Osteoblast (primary cell): ENCODE data around the gene PRR15L. TPM values are rescaled to one million over a fixed set of nuclear protein-coding genes. Genes with fewer than 3 reads are reported as not detected.

ENCODE experiments used
- DNase-seq: peaks from one replicate; pipeline ENCODE4 v3.0.0; 2011; ENCODE audit warnings: low spot score, mixed read lengths; ENCODE audit not compliant: insufficient read length; ENCODE audit errors: missing footprints
- H2AFZ ChIP-seq: 2 replicates; pipeline ENCODE4 v1.6.0; 2011; ENCODE audit warnings: mild to moderate bottlenecking, low read length
- H3K27ac ChIP-seq: 2 replicates; pipeline ENCODE4 v1.5.1; 2011; ENCODE audit warnings: mild to moderate bottlenecking, low read depth, low read length, moderate library complexity
- H3K27me3 ChIP-seq: 2 replicates; pipeline ENCODE4 v1.6.0; 2012; ENCODE audit warnings: mild to moderate bottlenecking, control low read depth, inconsistent platforms, low read length, moderate library complexity; ENCODE audit not compliant: insufficient read depth
- H3K36me3 ChIP-seq: 2 replicates; pipeline ENCODE4 v1.5.1; 2011; ENCODE audit warnings: mild to moderate bottlenecking, low read length, control low read depth, moderate library complexity; ENCODE audit not compliant: insufficient read depth
- H3K4me1 ChIP-seq: 2 replicates; pipeline ENCODE4 v1.5.1; 2011; ENCODE audit warnings: mild to moderate bottlenecking, low read length, control low read depth, moderate library complexity; ENCODE audit not compliant: insufficient read depth
- H3K4me2 ChIP-seq: 2 replicates; pipeline ENCODE4 v1.6.0; 2011; ENCODE audit warnings: mild to moderate bottlenecking, low read length; ENCODE audit not compliant: insufficient read depth
- H3K4me3 ChIP-seq: fragments of 200-600 bp; sonication (generic); 3 replicates; pipeline ENCODE4 v1.5.1; 2012; ENCODE audit warnings: mild to moderate bottlenecking, low read length, inconsistent platforms; ENCODE audit not compliant: insufficient read depth
- H3K79me2 ChIP-seq: 2 replicates; pipeline ENCODE4 v1.6.0; 2012; ENCODE audit warnings: mild to moderate bottlenecking, low read length, control low read depth, inconsistent platforms; ENCODE audit not compliant: insufficient read depth
- H3K9me3 ChIP-seq: 2 replicates; pipeline ENCODE4 v1.5.1; 2011; ENCODE audit warnings: low read depth, low read length, control low read depth
- H4K20me1 ChIP-seq: 2 replicates; pipeline ENCODE4 v1.6.0; 2012; ENCODE audit warnings: mild to moderate bottlenecking, low read length, control low read depth; ENCODE audit not compliant: insufficient read depth
- total RNA-seq: library from RNA; depleted of rRNA; stranded (reverse); fragments of >200 nt; gene quantifications from 2 replicates; pipeline ENCODE4 v1.2.3, GENCODE V29; 2012
- TF ChIP-seq, protein P1 (sequence below): IDR thresholded peaks from 2 replicates; pipeline ENCODE4 v1.5.1; 2011; ENCODE audit warnings: mild to moderate bottlenecking, low read depth, low read length, moderate library complexity; ENCODE audit errors: extremely low read depth

The PRR15L gene
- total RNA-seq, 1 donor, result not detected

DNA sequence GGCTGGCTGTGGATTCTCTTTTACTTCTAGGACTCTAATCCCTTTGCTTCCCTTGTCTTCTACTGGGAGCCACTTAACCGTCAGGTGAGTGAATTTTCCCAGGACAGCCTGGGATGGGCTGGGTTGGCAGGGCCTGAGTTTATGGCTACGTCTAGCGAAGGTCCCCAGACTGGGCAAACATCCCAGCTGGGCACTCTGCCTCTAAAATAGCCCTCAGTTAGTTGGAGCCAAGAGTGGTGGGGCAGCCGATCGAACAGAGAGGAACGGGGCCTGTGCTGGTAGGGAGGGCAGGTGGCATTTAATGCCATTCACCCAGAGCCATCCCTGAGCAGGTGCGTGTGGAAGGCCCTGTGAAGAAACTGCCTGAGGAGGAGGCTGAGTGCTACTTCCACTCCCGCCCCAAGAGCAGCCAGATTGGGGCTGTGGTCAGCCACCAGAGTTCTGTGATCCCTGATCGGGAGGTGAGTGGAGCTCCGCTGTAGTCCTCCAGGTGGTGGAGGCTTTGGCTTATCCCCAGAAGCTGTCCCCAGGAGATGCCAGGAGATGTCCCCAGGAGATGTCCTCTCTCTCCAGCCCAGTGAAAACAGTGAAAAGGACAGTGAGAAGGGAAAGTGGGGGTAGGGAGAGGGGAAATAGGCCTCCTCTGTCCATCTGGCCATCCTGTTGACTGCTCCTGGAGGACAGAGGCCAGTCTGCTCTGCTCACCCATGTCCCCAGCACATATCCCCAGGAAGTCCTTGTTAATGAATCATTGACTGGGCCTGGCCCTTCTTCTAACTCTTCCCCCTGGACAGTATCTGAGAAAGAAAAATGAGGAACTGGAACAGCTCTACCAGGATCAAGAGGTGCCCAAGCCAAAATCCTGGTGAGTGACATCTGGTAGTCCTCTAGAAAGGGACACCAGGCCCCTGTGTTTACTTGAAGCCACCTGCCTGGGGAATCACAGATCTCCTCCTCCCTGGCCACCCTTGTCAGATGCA is 11.9 kb downstream of the PRR15L start:
- no peak overlapping the region for H2AFZ ChIP-seq
- TF ChIP-seq, protein P1, sequence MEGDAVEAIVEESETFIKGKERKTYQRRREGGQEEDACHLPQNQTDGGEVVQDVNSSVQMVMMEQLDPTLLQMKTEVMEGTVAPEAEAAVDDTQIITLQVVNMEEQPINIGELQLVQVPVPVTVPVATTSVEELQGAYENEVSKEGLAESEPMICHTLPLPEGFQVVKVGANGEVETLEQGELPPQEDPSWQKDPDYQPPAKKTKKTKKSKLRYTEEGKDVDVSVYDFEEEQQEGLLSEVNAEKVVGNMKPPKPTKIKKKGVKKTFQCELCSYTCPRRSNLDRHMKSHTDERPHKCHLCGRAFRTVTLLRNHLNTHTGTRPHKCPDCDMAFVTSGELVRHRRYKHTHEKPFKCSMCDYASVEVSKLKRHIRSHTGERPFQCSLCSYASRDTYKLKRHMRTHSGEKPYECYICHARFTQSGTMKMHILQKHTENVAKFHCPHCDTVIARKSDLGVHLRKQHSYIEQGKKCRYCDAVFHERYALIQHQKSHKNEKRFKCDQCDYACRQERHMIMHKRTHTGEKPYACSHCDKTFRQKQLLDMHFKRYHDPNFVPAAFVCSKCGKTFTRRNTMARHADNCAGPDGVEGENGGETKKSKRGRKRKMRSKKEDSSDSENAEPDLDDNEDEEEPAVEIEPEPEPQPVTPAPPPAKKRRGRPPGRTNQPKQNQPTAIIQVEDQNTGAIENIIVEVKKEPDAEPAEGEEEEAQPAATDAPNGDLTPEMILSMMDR, result no peak
- no peaks in the 10 kb centered on the region for H3K27me3 ChIP-seq
- peaks cover 18% of the 10 kb centered on the region for H3K79me2 ChIP-seq
- peaks cover 55% of the 10 kb centered on the region for H3K4me1 ChIP-seq
- no peak for DNase-seq
- H3K27ac ChIP-seq, result peak overlapping the region; percentile 64
- H3K4me3 ChIP-seq, result no peak overlapping the region
- no peaks in the 10 kb centered on the region for H3K9me3 ChIP-seq
- H4K20me1 ChIP-seq, result no peaks in the 10 kb centered on the region
- peak overlapping the region; percentile 5 for H3K4me2 ChIP-seq
- peaks cover 20% of the 10 kb centered on the region for H3K36me3 ChIP-seq

DNA sequence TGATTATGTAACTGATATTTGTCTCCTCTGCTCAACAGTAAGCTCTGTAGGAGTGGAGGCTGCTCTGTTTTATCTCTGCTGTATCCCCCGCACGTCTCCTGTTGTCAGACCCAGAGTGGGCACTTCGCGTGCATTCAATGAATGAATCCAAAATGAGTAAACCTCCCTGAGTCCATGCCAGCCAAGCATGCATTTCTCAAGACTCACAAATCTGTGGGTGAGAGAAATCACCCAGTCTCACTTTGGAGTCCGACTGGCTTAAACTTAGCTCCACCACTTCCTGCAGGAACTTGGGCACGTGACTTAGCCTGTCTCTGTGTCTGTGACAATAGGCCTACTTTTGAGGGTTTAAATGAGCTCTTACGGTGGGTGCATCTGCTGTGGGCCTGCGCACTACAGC is 12.6 kb downstream of the PRR15L start:
- Histone ChIP-seq H3K79me2 (peaks cover 18% of the 10 kb centered on the region), H3K4me1 (peaks cover 56% of the 10 kb centered on the region), H3K9me3 (no peaks in the 10 kb centered on the region), H3K4me3 (no peak overlapping the region), H3K27ac (peak overlapping the region; percentile 64), H3K36me3 (peaks cover 14% of the 10 kb centered on the region), H3K27me3 (no peaks in the 10 kb centered on the region), H2AFZ (no peak overlapping the region), H3K4me2 (peak overlapping the region; percentile 5), H4K20me1 (no peaks in the 10 kb centered on the region)
- DNase-seq, result no peak
- TF ChIP-seq, protein P1, result no peak

DNA sequence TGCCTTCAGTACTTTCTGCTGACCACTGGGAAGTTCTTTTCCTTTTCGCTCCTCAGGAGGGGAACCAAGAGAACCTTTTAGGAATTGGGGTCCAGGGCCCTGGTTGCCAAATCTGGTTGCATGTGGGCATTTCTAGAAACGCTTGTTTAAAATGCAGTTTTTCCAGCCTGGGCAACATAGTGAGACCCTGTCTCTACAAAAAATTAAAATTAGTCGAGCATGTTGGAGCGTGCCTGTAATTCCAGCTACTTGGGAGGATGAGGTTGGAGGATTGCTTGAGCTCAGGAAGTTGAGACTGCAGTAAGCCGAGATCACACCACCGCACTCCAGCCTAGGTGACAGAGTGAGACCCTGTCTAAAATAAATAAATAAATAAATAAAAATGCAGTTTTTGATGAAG is 15.1 kb downstream of the PRR15L start:
- no peak for DNase-seq
- Histone ChIP-seq H3K27ac (no peak overlapping the region), H3K4me2 (peak overlapping the region; percentile 96), H3K4me3 (peak overlapping the region; percentile 92), H2AFZ (no peak overlapping the region), H4K20me1 (no peaks in the 10 kb centered on the region), H3K4me1 (peaks cover 40% of the 10 kb centered on the region), H3K36me3 (peaks cover 11% of the 10 kb centered on the region), H3K27me3 (no peaks in the 10 kb centered on the region), H3K9me3 (no peaks in the 10 kb centered on the region), H3K79me2 (peaks cover 18% of the 10 kb centered on the region)
- TF ChIP-seq, protein P1, result no peak

DNA sequence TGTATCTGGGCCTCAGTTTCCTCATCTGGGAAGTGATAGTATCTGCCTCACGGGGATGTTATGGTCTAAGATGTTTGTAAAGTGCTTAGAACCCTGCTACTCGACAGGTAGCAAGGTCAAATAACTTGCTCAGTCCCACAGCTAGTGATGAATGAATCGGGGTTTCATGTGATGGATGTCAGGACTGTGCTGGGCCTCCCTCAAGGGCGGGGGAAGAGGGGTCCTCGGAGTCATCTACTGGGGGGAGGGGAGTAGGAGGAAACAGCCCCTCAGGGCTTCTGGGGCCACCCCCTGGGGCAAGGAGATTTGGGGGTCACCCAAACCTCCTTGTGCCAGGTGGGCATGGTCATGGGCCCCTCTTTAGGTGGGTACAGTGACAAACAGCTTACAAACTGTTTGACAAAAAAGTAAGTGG is 15.6 kb downstream of the PRR15L start:
- Histone ChIP-seq H3K4me3 (peak overlapping the region; percentile 92), H3K4me1 (peaks cover 38% of the 10 kb centered on the region), H3K4me2 (peak overlapping the region; percentile 96), H3K9me3 (no peaks in the 10 kb centered on the region), H4K20me1 (no peaks in the 10 kb centered on the region), H2AFZ (peak overlapping the region; percentile 89), H3K27ac (peak overlapping the region; percentile 76), H3K27me3 (no peaks in the 10 kb centered on the region), H3K79me2 (peaks cover 18% of the 10 kb centered on the region), H3K36me3 (peaks cover 11% of the 10 kb centered on the region)
- DNase-seq, result no peak
- TF ChIP-seq, protein P1, result no peak
